WI38 (cell line): Measurements from ENCODE around the gene FITM1.

Experiments
- H3K4me3 ChIP-seq: 2 replicates; pipeline ENCODE4 v1.5.1; 2011; ENCODE audit warnings: low read depth, mild to moderate bottlenecking, control low read depth, low read length
- CTCF ChIP-seq: IDR thresholded peaks from 2 replicates; pipeline ENCODE4 v1.5.1; 2012; ENCODE audit warnings: low read depth, mild to moderate bottlenecking, control low read depth, low read length

FITM1 gene

GRCh38 chr14:24115422-24116127, 14.9 kb upstream of the FITM1 start:
- TF ChIP-seq CTCF = no peak
- H3K4me3 ChIP-seq = peak overlapping the region; percentile 72

GRCh38 chr14:24116128-24116814, 14.2 kb upstream of the FITM1 start:
- H3K4me3 ChIP-seq = no peak overlapping the region
- no peak for TF ChIP-seq CTCF

- H3K4me3 ChIP-seq = no peak overlapping the region
Observed at GRCh38 chr14:24117179-24117578, 13.3 kb upstream of the FITM1 start.

GRCh38 chr14:24119691-24120090, 10.8 kb upstream of the FITM1 start:
- no peak overlapping the region for H3K4me3 ChIP-seq
- no peak for TF ChIP-seq CTCF

More at GRCh38 chr14:24117179-24117578, 13.3 kb upstream of the FITM1 start:
- no peak for TF ChIP-seq CTCF

GRCh38 chr14:24121210-24121609, 9.2 kb upstream of the FITM1 start:
- no peak overlapping the region for H3K4me3 ChIP-seq
- no peak for TF ChIP-seq CTCF

- no peak for TF ChIP-seq CTCF
- no peak overlapping the region for H3K4me3 ChIP-seq
Observed at GRCh38 chr14:24122416-24122815, 8.0 kb upstream of the FITM1 start.

- H3K4me3 ChIP-seq = no peak overlapping the region
- TF ChIP-seq CTCF = no peak
Observed at GRCh38 chr14:24122898-24123297, 7.6 kb upstream of the FITM1 start.
